CD1c-positive myeloid dendritic cell (primary cell): ENCODE data around the gene CDC37.
"Not testable (repeated sequence)": the region's sequence is repeated elsewhere in the genome, so short reads cannot be mapped to it uniquely, and the experiment has no call there.

Experiments used
- DNase-seq: peaks from one replicate; pipeline ENCODE4 v3.0.0-alpha.2; 2016; ENCODE audit errors: extremely low spot score

The CDC37 gene

GRCh38 chr19:10419646-10420443, 16.5 kb upstream of the CDC37 start:
- DNase-seq, result peak; percentile 73

GRCh38 chr19:10419200-10419645, 15.9 kb upstream of the CDC37 start:
- no peak for DNase-seq

GRCh38 chr19:10418485-10419199, 15.3 kb upstream of the CDC37 start:
- peak; percentile 66 for DNase-seq

- no peak for DNase-seq
Observed at GRCh38 chr19:10418235-10418484, 14.8 kb upstream of the CDC37 start.

GRCh38 chr19:10417541-10418234, 14.3 kb upstream of the CDC37 start:
- DNase-seq, result no peak

- DNase-seq, result peak; percentile 98
Observed at GRCh38 chr19:10416380-10417257, 13.3 kb upstream of the CDC37 start.

- no peak for DNase-seq
Observed at GRCh38 chr19:10416083-10416379, 12.7 kb upstream of the CDC37 start.

- DNase-seq, result peak; percentile 71
Observed at GRCh38 chr19:10412257-10412977, 9.1 kb upstream of the CDC37 start.

GRCh38 chr19:10411224-10411623, 7.9 kb upstream of the CDC37 start:
- not testable (repeated sequence) for DNase-seq

GRCh38 chr19:10408511-10409283, 5.4 kb upstream of the CDC37 start:
- peak; percentile 97 for DNase-seq

GRCh38 chr19:10407096-10407495, 3.8 kb upstream of the CDC37 start:
- DNase-seq, result peak; percentile 37

GRCh38 chr19:10406191-10406590, 2.8 kb upstream of the CDC37 start:
- DNase-seq, result no peak

GRCh38 chr19:10404888-10405820, 1.8 kb upstream of the CDC37 start:
- DNase-seq, result peak; percentile 86

- DNase-seq, result peak; percentile 56
Observed at GRCh38 chr19:10402441-10403038, 802 bp downstream of the CDC37 start.

GRCh38 chr19:10399878-10400277, 3.5 kb downstream of the CDC37 start:
- no peak for DNase-seq

- not testable (repeated sequence) for DNase-seq
Observed at GRCh38 chr19:10399340-10399739, 4.0 kb downstream of the CDC37 start.

- no peak for DNase-seq
Observed at GRCh38 chr19:10398819-10399218, 4.5 kb downstream of the CDC37 start.

- DNase-seq, result no peak
Observed at GRCh38 chr19:10395917-10396316, 7.4 kb downstream of the CDC37 start.

- no peak for DNase-seq
Observed at GRCh38 chr19:10395436-10395835, 7.9 kb downstream of the CDC37 start.
